T-cell (primary cell): ENCODE results near the gene SLC15A4. TPM values are rescaled to one million over a fixed set of nuclear protein-coding genes. Genes with fewer than 3 reads are reported as not detected.
A peak's percentile ranks its signal among the peaks of the same experiment; 100 is the strongest.

ENCODE experiments used
- ATAC-seq, 4 experiments: fragments of 200-7000 bp in 3 of 4; fragments of 150-1000 bp in 1 of 4; cut with Tn5 transposase; replicated peaks in 1 of 4; 1 replicate in 3 of 4; 2 replicates in 1 of 4; pipeline ENCODE4 v1.10.0; 2021; ENCODE audit warnings: moderate library complexity in 3 of 4, mild to moderate bottlenecking in 2 of 4, moderate number of reproducible peaks in 1 of 4
- CTCF ChIA-PET, 2 donors: fragments of 300-600 bp; sonication (Branson Sonifier 250); formaldehyde crosslinking; loops; one replicate each; lab custom pipeline; 2022; ENCODE audit warnings: antibody characterized with exemption in 2 of 2; lab: Charles Lee
- POLR2A ChIA-PET, 2 donors: fragments of 300-600 bp; sonication (Branson Sonifier 250); formaldehyde crosslinking; loops; one replicate each; lab custom pipeline; 2022; ENCODE audit warnings: antibody characterized with exemption in 2 of 2; lab: Charles Lee
- DNase-seq, 35 experiments: peaks; one replicate each; pipeline versions ENCODE4 v3.0.0 to v3.0.0-alpha.2; 2013 to 2023
- H3K27ac ChIP-seq: one replicate; pipeline ENCODE4 v1.5.1; 2013; ENCODE audit warnings: low read length
- H3K27me3 ChIP-seq, 2 experiments: replicated peaks in 1 of 2; 1 replicate in 1 of 2; 2 replicates in 1 of 2; pipeline versions ENCODE4 v1.6.1 to v1.7.0; 2013; ENCODE audit warnings: low read length in 1 of 2, mixed read lengths in 1 of 2; ENCODE audit not compliant: control insufficient read depth in 2 of 2, insufficient read depth in 2 of 2; ENCODE audit errors: extremely low read depth in 1 of 2
- H3K36me3 ChIP-seq, 2 donors: 1 replicate in 1 of 2; 2 replicates in 1 of 2; pipeline versions ENCODE4 v1.6.1 to v1.7.0; 2013; ENCODE audit warnings: low read length in 1 of 2; ENCODE audit not compliant: control insufficient read depth in 2 of 2, insufficient read depth in 1 of 2; ENCODE audit errors: extremely low read depth in 1 of 2
- H3K4me1 ChIP-seq, 2 experiments: 1 replicate in 1 of 2; 2 replicates in 1 of 2; pipeline versions ENCODE4 v1.6.1 to v1.7.0; 2013; ENCODE audit warnings: low read length in 2 of 2, mixed read lengths in 1 of 2; ENCODE audit not compliant: insufficient read depth in 2 of 2, control insufficient read depth in 1 of 2; ENCODE audit errors: extremely low read depth in 1 of 2
- H3K4me3 ChIP-seq, 2 donors: 1 replicate in 1 of 2; 2 replicates in 1 of 2; pipeline versions ENCODE4 v1.5.1 to v1.7.0; 2013; ENCODE audit warnings: mild to moderate bottlenecking in 2 of 2, low read length in 1 of 2, moderate library complexity in 1 of 2; ENCODE audit not compliant: control insufficient read depth in 1 of 2; ENCODE audit errors: extremely low read depth in 1 of 2
- H3K9me3 ChIP-seq: 2 replicates; pipeline ENCODE4 v1.7.0; 2013
- H3K27ac Mint-ChIP-seq, 2 donors: one replicate each; pipeline ENCODE4 v1.8.0; 2020 to 2021; ENCODE audit warnings: mild to moderate bottlenecking in 2 of 2, mixed read lengths in 2 of 2
- H3K27me3 Mint-ChIP-seq, 2 donors: one replicate each; pipeline ENCODE4 v1.8.0; 2021 to 2022; ENCODE audit warnings: mixed read lengths in 2 of 2
- H3K36me3 Mint-ChIP-seq: one replicate; pipeline ENCODE4 v1.8.0; 2021; ENCODE audit warnings: mixed read lengths
- H3K4me1 Mint-ChIP-seq, 3 donors: one replicate each; pipeline ENCODE4 v1.8.0; 2020 to 2022; ENCODE audit warnings: mixed read lengths in 3 of 3, mild to moderate bottlenecking in 1 of 3
- H3K4me3 Mint-ChIP-seq, 3 donors: one replicate each; pipeline ENCODE4 v1.8.0; 2020 to 2022; ENCODE audit warnings: mild to moderate bottlenecking in 3 of 3, mixed read lengths in 3 of 3, moderate library complexity in 3 of 3
- H3K9me3 Mint-ChIP-seq, 3 donors: one replicate each; pipeline ENCODE4 v1.8.0; 2020 to 2022; ENCODE audit warnings: mixed read lengths in 3 of 3
- WGBS: methylation state at CpG from one replicate; pipeline ENCODE4 v1.1.5; 2013; ENCODE audit warnings: missing lambda C conversion rate; ENCODE audit not compliant: insufficient coverage; 5-methylcytosine and 5-hydroxymethylcytosine counted together
- total RNA-seq, 35 experiments: library from RNA in 6 of 35; stranded (reverse) in 6 of 35; fragments of 120-200 nt in 1 of 35; gene quantifications; one replicate each; pipeline versions ENCODE4 v1.2.1 to v1.2.4 and lab custom pipeline; 2013 to 2026

The SLC15A4 gene
- total RNA-seq, 5 donors from 2014 or later (not counting 1 experiment from before 2014, with no cell fraction given), result 17.6 to 31.0 (median 20.9) TPM

GRCh38 chr12:128787827-128788226, 35.9 kb downstream of the SLC15A4 start:
- peaks cover 7 to 21% (median 7%) of the 10 kb centered on the region in 3 donors for H3K4me1 Mint-ChIP-seq
- H3K27me3 Mint-ChIP-seq, result no peaks in the 10 kb centered on the region
- 86% methylated on average over 2 of the region's 2 CpGs for WGBS
- H3K4me1 ChIP-seq, result peaks cover 0 to 19% of the 10 kb centered on the region in 2 experiments
- H3K4me3 Mint-ChIP-seq, result no peak overlapping the region
- no peak overlapping the region for H3K27ac ChIP-seq
- H3K36me3 Mint-ChIP-seq, result peaks cover 17% of the 10 kb centered on the region
- H3K9me3 Mint-ChIP-seq, result no peaks in the 10 kb centered on the region
- ChIA-PET CTCF (no interaction called here), POLR2A (no interaction called here)
- no peaks in the 10 kb centered on the region for H3K9me3 ChIP-seq
- H3K4me3 ChIP-seq, result no peak overlapping the region
- no peaks in the 10 kb centered on the region for H3K27me3 ChIP-seq
- DNase-seq (no peak), ATAC-seq (no peak)
- H3K36me3 ChIP-seq, result peaks cover 4 to 6% of the 10 kb centered on the region in 2 donors
- H3K27ac Mint-ChIP-seq, result no peak overlapping the region

- CTCF ChIA-PET, result no interaction called here
- H3K4me3 Mint-ChIP-seq, result no peak overlapping the region
- 80% methylated on average over 3 of the region's 17 CpGs for WGBS
Observed at GRCh38 chr12:128786741-128787391, 36.9 kb downstream of the SLC15A4 start.

DNA sequence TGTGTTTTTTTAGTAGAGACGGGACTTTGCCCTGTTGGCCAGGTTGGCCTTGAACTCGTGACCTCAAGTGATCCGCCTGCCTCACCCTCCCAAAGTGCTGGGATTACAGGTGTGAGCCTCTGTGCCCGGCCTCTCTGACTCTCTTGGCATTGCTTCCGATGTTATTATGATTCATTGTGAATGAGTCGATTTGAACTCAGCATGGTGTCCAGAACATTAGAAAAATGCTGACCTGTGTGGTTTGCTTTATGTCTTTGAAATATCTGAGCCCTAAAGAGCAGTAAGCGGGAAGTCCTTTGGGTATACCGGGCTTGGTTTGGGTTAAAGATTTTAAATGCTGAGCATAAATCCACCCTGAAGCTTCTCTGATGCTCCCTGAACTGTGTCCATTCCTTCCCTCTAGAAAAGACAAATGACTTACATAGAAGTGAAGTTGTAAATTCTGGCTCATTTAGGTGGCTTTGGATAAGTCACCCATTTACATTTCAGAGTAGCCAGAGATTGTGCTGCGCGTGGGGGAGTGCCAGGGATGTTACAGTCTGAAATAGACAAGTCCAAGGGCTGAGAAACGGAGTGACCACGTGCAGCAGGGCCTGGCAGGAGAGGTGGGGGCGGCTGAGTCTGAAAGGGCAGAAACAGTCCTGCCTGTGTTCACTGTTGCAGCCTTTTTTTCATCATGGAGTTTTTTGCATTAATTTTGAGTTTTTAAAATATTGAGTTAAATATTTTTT, 39.6 kb downstream of the SLC15A4 start:
- H3K9me3 Mint-ChIP-seq, result no peaks in the 10 kb centered on the region
- POLR2A ChIA-PET, result no interaction called here
- H3K4me3 Mint-ChIP-seq, result no peak overlapping the region

More at GRCh38 chr12:128786741-128787391, 36.9 kb downstream of the SLC15A4 start:
- H3K36me3 Mint-ChIP-seq, result peaks cover 7% of the 10 kb centered on the region
- ATAC-seq, result no peak
- no peaks in the 10 kb centered on the region for H3K27me3 ChIP-seq
- no peak overlapping the region for H3K27ac ChIP-seq
- peaks cover 0 to 14% of the 10 kb centered on the region in 2 experiments for H3K4me1 ChIP-seq
- POLR2A ChIA-PET, result no interaction called here
- no peaks in the 10 kb centered on the region for H3K9me3 Mint-ChIP-seq
- no peak overlapping the region for H3K4me3 ChIP-seq
- no peak overlapping the region for H3K27ac Mint-ChIP-seq
- H3K36me3 ChIP-seq, result peaks cover 0 to 4% of the 10 kb centered on the region in 2 donors
- no peak for DNase-seq
- H3K27me3 Mint-ChIP-seq, result peaks cover 0 to 3% of the 10 kb centered on the region in 2 donors
- no peaks in the 10 kb centered on the region for H3K9me3 ChIP-seq
- H3K4me1 Mint-ChIP-seq, result peaks cover 11 to 20% (median 11%) of the 10 kb centered on the region in 3 donors

GRCh38 chr12:128783129-128783574, 40.6 kb downstream of the SLC15A4 start:
- Histone ChIP-seq H3K27ac (peak overlapping the region; percentile 73), H3K27me3 (no peaks in the 10 kb centered on the region), H3K36me3 (no peaks in the 10 kb centered on the region), H3K9me3 (no peaks in the 10 kb centered on the region), H3K4me1 (peaks cover 0 to 7% of the 10 kb centered on the region in 2 experiments), H3K4me3 (peak overlapping the region in 1 of 2 donors; percentile 4)
- CTCF ChIA-PET, result interaction anchor here (0.7 to 2.0 kb wide), 6 partner anchors 10 to 41 kb away, joined by 3 to 7 read pairs (median 4); partner anchors contain the start of gene SLC15A4 (in 1 of the 2)
- H3K4me1 Mint-ChIP-seq, result peaks cover 11 to 14% (median 11%) of the 10 kb centered on the region in 3 donors
- ATAC-seq (peak in 3 of 4 experiments; percentile 31 to 66 (median 55)), DNase-seq (peak in 15 of 35 experiments; percentile 11 to 50 (median 30))
- peaks cover 0 to 5% of the 10 kb centered on the region in 2 donors for H3K27me3 Mint-ChIP-seq
- POLR2A ChIA-PET, result no interaction called here
- H3K9me3 Mint-ChIP-seq, result no peaks in the 10 kb centered on the region
- peak overlapping the region; percentile 43 to 70 (median 63) for H3K4me3 Mint-ChIP-seq
- H3K36me3 Mint-ChIP-seq, result no peaks in the 10 kb centered on the region
- peak overlapping the region; percentile 80 to 82 for H3K27ac Mint-ChIP-seq
- 40% methylated on average over 8 of the region's 8 CpGs for WGBS

More for the DNA sequence above, 39.6 kb downstream of the SLC15A4 start:
- ATAC-seq, result no peak
- peaks cover 0 to 7% of the 10 kb centered on the region in 2 experiments for H3K4me1 ChIP-seq
- CTCF ChIA-PET, result interaction anchor here (0.9 to 2.0 kb wide), 4 partner anchors 10 to 40 kb away, joined by 4 to 7 read pairs (median 6); partner anchors contain the start of gene SLC15A4 (in 1 of the 2)
- no peaks in the 10 kb centered on the region for H3K27me3 ChIP-seq
- 90% methylated on average over 8 of the region's 13 CpGs for WGBS
- no peaks in the 10 kb centered on the region for H3K36me3 Mint-ChIP-seq
- H3K27ac Mint-ChIP-seq, result no peak overlapping the region
- H3K27ac ChIP-seq, result no peak overlapping the region
- H3K9me3 ChIP-seq, result no peaks in the 10 kb centered on the region
- peaks cover 0 to 5% of the 10 kb centered on the region in 2 donors for H3K27me3 Mint-ChIP-seq
- peaks cover 11 to 14% (median 11%) of the 10 kb centered on the region in 3 donors for H3K4me1 Mint-ChIP-seq
- H3K36me3 ChIP-seq, result no peaks in the 10 kb centered on the region
- no peak for DNase-seq
- H3K4me3 ChIP-seq, result no peak overlapping the region

DNA sequence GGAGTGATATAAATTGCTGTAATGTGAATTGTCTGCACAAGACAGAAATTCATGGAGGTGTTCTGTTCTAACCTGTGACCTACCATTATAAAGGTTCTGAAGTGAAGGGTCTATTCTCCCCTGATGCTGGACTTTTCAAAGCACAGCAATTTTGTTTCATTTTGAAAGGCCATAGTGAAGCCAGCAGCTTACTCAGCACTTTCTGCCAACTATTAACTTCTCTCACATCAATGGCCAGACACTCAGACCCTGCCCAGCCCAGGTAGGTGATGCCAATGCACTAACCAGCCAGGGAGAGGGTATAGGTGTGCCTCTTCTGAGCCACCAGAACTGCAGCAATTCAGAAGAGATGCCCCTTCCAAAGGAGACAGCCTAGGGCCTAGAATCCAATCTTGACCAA, 43.9 kb downstream of the SLC15A4 start:
- Histone ChIP-seq H3K27ac (no peak overlapping the region), H3K9me3 (no peaks in the 10 kb centered on the region), H3K27me3 (peaks cover 0 to 3% of the 10 kb centered on the region in 2 experiments), H3K4me3 (no peak overlapping the region), H3K4me1 (peaks cover 0 to 7% of the 10 kb centered on the region in 2 experiments), H3K36me3 (no peaks in the 10 kb centered on the region)
- Mint-ChIP-seq H3K4me1 (peaks cover 11 to 14% (median 11%) of the 10 kb centered on the region in 3 donors), H3K27ac (no peak overlapping the region), H3K36me3 (no peaks in the 10 kb centered on the region), H3K9me3 (no peaks in the 10 kb centered on the region), H3K27me3 (peaks cover 0 to 5% of the 10 kb centered on the region in 2 donors), H3K4me3 (no peak overlapping the region)
- POLR2A ChIA-PET, result no interaction called here
- DNase-seq, result no peak
- CTCF ChIA-PET, result no interaction called here
- ATAC-seq, result no peak

- Mint-ChIP-seq H3K27ac (no peak overlapping the region), H3K36me3 (no peaks in the 10 kb centered on the region), H3K4me3 (no peak overlapping the region), H3K4me1 (no peaks in the 10 kb centered on the region), H3K27me3 (peaks cover under 1 to 1% of the 10 kb centered on the region in 2 donors), H3K9me3 (no peaks in the 10 kb centered on the region)
- H3K4me1 ChIP-seq, result no peaks in the 10 kb centered on the region
- POLR2A ChIA-PET, result no interaction called here
- CTCF ChIA-PET, result interaction anchor here in 1 of 2 donors (0.6 kb wide), 1 partner anchor 10 kb away, joined by 5 read pairs; no protein-coding TSS in a partner anchor
- no peak overlapping the region for H3K27ac ChIP-seq
- H3K27me3 ChIP-seq, result peaks cover 2 to 5% of the 10 kb centered on the region in 2 experiments
- WGBS, result 100% methylated on average over 3 of the region's 10 CpGs
- no peak for ATAC-seq
- no peak overlapping the region for H3K4me3 ChIP-seq
- H3K36me3 ChIP-seq, result no peaks in the 10 kb centered on the region
- no peaks in the 10 kb centered on the region for H3K9me3 ChIP-seq
- no peak for DNase-seq
Observed at GRCh38 chr12:128772249-128772648, 51.5 kb downstream of the SLC15A4 start.
